ENCODE results near the gene HRH4.

DNA sequence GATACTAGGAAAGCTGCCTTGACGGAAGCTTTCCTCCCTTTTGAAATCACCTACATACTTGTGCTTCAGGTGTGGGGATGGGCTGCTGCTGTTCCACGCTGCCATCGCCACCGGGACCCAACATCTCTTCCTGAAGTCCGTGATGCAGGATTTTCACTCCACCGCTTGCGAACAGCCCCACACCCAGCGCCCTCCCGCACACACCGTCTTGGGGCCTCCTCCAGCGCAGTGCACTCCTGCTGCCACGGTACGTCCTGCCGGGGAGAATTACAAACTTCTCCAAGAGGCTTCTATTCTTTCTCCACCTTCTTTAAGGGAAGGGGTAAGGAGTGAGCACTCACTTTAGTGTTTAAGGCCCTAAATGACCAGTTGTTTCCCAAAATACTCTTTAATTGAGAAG lies 58.2 kb downstream of the HRH4 start:
- TF ChIP-seq CTCF (IDR thresholded peaks at IDR 0.05 in 8 of 11, conservative IDR thresholded peaks at IDR 0.05 in 3 of 11) (no peak), POLR2A (IDR thresholded peaks at IDR 0.05) (no peak)
